ENCODE data around the gene MT1E.
"Not testable (repeated sequence)": the region's sequence is repeated elsewhere in the genome, so short reads cannot be mapped to it uniquely, and the experiment has no call there.

MT1E gene

DNA sequence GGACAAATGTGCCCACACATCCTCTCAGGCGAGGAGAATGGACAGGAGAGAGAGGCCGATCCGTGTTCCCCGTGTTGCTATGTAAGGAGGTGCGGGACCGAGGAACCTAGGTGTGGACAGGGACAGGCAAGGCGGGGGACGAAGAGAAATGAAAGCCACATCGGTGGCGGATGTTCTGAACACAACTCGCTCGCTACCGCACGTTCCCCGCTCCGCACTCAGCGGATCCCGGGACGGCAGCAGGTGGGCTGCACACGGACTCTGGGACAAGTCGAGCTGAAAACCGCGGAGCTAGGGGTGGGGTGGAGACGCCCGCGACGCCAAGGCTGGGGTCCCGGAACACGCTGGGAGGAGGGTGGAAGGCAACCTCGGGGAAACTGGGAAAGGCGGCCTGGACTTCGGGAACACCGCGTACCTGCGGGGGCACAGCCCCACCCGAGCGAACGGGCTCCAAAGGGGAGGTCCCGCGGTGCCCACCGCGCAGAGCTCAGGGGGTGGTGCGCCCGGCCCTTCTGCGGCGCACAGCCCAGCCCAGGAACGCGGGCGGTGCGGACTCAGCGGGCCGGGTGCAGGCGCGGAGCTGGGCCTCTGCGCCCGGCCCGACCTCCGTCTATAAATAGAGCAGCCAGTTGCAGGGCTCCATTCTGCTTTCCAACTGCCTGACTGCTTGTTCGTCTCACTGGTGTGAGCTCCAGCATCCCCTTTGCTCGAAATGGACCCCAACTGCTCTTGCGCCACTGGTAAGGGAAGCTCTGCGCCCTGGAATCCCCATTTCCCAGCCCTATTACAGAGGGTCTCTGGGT lies at the start of gene MT1E:
Gene MT1E, plus strand, starts transcription at position 642 of the 803 bp plus-strand sequence. Its CDS starts 71 bp downstream, at position 713.
- no peak within 1 kb of the TSS for H3K4me3 ChIP-seq (ENCODE audit: low read depth in 1 of 2, low read length in 1 of 2)
- H3K27me3 ChIP-seq = peaks cover 99% of the 10 kb centered on the region
- H3K4me1 ChIP-seq (ENCODE audit: control insufficient read depth in 1 of 2, insufficient read depth in 1 of 2, low read depth in 1 of 2, low read length in 1 of 2) = no peaks in the 10 kb centered on the region
- no peak for TF ChIP-seq CTCF (IDR thresholded peaks at IDR 0.05)
- H3K9me3 ChIP-seq = no peaks in the 10 kb centered on the region
- H3K27ac ChIP-seq = no peak within 1 kb of the TSS
- H3K36me3 ChIP-seq = no peaks in the 10 kb centered on the region

GRCh38 chr16:56576585-56577299 lies 48.8 kb upstream of the MT1E start:
- TF ChIP-seq CTCF (IDR thresholded peaks at IDR 0.05) = peak; percentile 74
- peaks cover 12% of the 10 kb centered on the region for H3K27me3 ChIP-seq

GRCh38 chr16:56577300-56577625 lies 48.3 kb upstream of the MT1E start:
- TF ChIP-seq CTCF (IDR thresholded peaks at IDR 0.05) = no peak
- H3K4me3 ChIP-seq (ENCODE audit: low read depth in 1 of 2, low read length in 1 of 2) = no peak overlapping the region

More at GRCh38 chr16:56576585-56577299, 48.8 kb upstream of the MT1E start:
- Histone ChIP-seq H3K36me3 (no peaks in the 10 kb centered on the region), H3K9me3 (no peaks in the 10 kb centered on the region), H3K4me3 (ENCODE audit: low read depth in 1 of 2, low read length in 1 of 2) (no peak overlapping the region), H3K27ac (no peak overlapping the region), H3K4me1 (ENCODE audit: control insufficient read depth in 1 of 2, insufficient read depth in 1 of 2, low read depth in 1 of 2, low read length in 1 of 2) (no peaks in the 10 kb centered on the region)

DNA sequence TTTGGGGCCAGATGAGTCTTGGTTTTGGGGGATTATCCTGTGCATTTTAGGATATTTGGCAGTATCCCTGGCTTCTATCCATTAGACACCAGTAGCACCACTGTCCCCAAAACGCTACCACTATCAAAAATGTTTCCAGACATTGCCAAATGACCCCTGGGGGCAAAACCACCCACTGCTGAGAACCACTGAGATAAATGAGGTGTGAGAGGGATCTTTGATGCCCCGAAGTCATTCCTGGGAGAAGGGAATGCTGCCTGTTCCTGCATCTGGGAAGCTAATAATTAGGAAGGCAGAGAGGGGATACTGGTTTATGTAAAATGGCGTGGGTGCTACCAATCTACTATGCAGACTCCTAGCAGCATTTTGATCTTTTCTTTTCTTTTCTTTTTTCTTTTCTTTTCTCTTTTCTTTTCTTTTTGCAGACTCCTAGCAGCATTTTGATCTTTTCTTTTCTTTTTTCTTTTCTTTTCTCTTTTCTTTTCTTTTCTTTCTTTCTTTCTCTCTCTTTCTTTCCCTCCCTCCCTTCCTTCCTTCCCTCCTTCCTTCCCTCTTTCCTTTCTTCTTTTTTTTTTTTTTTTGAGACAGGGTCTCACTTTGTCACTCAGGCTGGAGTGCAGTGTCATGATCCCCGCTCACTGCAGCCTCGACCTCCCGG lies 45.1 kb upstream of the MT1E start:
- H3K9me3 ChIP-seq = no peaks in the 10 kb centered on the region
- no peaks in the 10 kb centered on the region for H3K4me1 ChIP-seq (ENCODE audit: control insufficient read depth in 1 of 2, insufficient read depth in 1 of 2, low read depth in 1 of 2, low read length in 1 of 2)
- peaks cover 42% of the 10 kb centered on the region for H3K27me3 ChIP-seq
- H3K27ac ChIP-seq = no peak overlapping the region
- no peak for TF ChIP-seq CTCF (IDR thresholded peaks at IDR 0.05)
- H3K4me3 ChIP-seq (ENCODE audit: low read depth in 1 of 2, low read length in 1 of 2) = no peak overlapping the region
- H3K36me3 ChIP-seq = no peaks in the 10 kb centered on the region

More at GRCh38 chr16:56577300-56577625, 48.3 kb upstream of the MT1E start:
- Histone ChIP-seq H3K27ac (no peak overlapping the region), H3K36me3 (no peaks in the 10 kb centered on the region), H3K4me1 (ENCODE audit: control insufficient read depth in 1 of 2, insufficient read depth in 1 of 2, low read depth in 1 of 2, low read length in 1 of 2) (no peaks in the 10 kb centered on the region), H3K9me3 (no peaks in the 10 kb centered on the region), H3K27me3 (peaks cover 15% of the 10 kb centered on the region)

DNA sequence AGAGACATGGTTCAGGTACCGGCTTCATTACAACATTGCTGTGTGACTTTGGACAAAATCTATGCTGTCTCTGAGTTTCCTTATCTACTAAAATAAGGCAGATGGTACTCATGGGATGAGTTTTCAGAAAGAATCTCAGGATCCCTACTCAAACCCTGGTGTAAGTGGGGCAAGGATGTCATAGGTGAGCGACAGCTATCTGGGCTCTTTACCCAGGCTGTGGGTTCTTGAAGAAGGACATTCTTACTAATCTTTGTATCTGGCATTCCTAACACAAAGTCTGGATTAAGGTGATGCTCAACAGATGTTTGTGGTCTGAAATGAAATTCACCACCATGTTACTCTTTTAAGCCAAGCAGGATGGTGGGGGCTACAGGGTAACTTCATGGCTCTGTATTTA lies 42.7 kb upstream of the MT1E start:
- H3K36me3 ChIP-seq; H3K9me3 ChIP-seq; H3K27ac ChIP-seq; H3K4me1 ChIP-seq (ENCODE audit: control insufficient read depth in 1 of 2, insufficient read depth in 1 of 2, low read depth in 1 of 2, low read length in 1 of 2); H3K4me3 ChIP-seq (ENCODE audit: low read depth in 1 of 2, low read length in 1 of 2): not testable (repeated sequence)
- peaks cover 60% of the 10 kb centered on the region for H3K27me3 ChIP-seq

All from neutrophil (primary cell).